ENCODE measurements around the gene NT5C3B. TPM values are rescaled to one million over a fixed set of nuclear protein-coding genes. Genes with fewer than 3 reads are reported as not detected.
A peak's percentile ranks its signal among the peaks of the same experiment; 100 is the strongest.

Gene NT5C3B
- total and polyA plus RNA-seq, 4 donors, result 15.3 to 32.0 (median 26.9) TPM

GRCh38 chr17:41801374-41802271 is 34.4 kb downstream of the NT5C3B start:
- no peaks in the 10 kb centered on the region for H3K27me3 ChIP-seq (ENCODE audit: control insufficient read depth in 4 of 4, insufficient read depth in 4 of 4, low read length in 3 of 4)
- TF ChIP-seq, protein P1, sequence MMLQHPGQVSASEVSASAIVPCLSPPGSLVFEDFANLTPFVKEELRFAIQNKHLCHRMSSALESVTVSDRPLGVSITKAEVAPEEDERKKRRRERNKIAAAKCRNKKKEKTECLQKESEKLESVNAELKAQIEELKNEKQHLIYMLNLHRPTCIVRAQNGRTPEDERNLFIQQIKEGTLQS (IDR thresholded peaks at IDR 0.05), result no peak
- TF ChIP-seq, protein P2, sequence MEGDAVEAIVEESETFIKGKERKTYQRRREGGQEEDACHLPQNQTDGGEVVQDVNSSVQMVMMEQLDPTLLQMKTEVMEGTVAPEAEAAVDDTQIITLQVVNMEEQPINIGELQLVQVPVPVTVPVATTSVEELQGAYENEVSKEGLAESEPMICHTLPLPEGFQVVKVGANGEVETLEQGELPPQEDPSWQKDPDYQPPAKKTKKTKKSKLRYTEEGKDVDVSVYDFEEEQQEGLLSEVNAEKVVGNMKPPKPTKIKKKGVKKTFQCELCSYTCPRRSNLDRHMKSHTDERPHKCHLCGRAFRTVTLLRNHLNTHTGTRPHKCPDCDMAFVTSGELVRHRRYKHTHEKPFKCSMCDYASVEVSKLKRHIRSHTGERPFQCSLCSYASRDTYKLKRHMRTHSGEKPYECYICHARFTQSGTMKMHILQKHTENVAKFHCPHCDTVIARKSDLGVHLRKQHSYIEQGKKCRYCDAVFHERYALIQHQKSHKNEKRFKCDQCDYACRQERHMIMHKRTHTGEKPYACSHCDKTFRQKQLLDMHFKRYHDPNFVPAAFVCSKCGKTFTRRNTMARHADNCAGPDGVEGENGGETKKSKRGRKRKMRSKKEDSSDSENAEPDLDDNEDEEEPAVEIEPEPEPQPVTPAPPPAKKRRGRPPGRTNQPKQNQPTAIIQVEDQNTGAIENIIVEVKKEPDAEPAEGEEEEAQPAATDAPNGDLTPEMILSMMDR (IDR thresholded peaks at IDR 0.05; ENCODE audit: low read depth, low read length, missing input control), result peak; percentile 97
- peak; percentile 97 to 98 for TF ChIP-seq RAD21 (IDR thresholded peaks at IDR 0.05)
- WGBS, result 20% methylated on average over 14 of the region's 14 CpGs
- H3K4me1 ChIP-seq (ENCODE audit: control insufficient read depth in 4 of 4, insufficient read depth in 4 of 4, low read length in 3 of 4), result peaks cover 0 to 9% (median 3%) of the 10 kb centered on the region in 4 donors
- H3K4me3 ChIP-seq (ENCODE audit: low read depth in 1 of 3, low read length in 3 of 3), result no peak overlapping the region
- H3K27ac ChIP-seq (ENCODE audit: low read depth in 1 of 2, low read length in 2 of 2), result no peak overlapping the region
- H3K9ac ChIP-seq (ENCODE audit: low read depth in 1 of 2, low read length in 2 of 2), result no peak overlapping the region
- no peaks in the 10 kb centered on the region for H3K9me3 ChIP-seq (ENCODE audit: control insufficient read depth in 4 of 4, low read length in 3 of 4)
- no peaks in the 10 kb centered on the region for H3K36me3 ChIP-seq (ENCODE audit: control insufficient read depth in 4 of 4, insufficient read depth in 3 of 4, low read depth in 1 of 4, low read length in 3 of 4)
- DNase-seq (ENCODE audit: low spot score), result peak; percentile 86

GRCh38 chr17:41800601-41801373 is 35.2 kb downstream of the NT5C3B start:
- H3K36me3 ChIP-seq (ENCODE audit: control insufficient read depth in 4 of 4, insufficient read depth in 3 of 4, low read depth in 1 of 4, low read length in 3 of 4), result no peaks in the 10 kb centered on the region
- H3K9ac ChIP-seq (ENCODE audit: low read depth in 1 of 2, low read length in 2 of 2), result no peak overlapping the region
- peaks cover 0 to 9% (median 3%) of the 10 kb centered on the region in 4 donors for H3K4me1 ChIP-seq (ENCODE audit: control insufficient read depth in 4 of 4, insufficient read depth in 4 of 4, low read length in 3 of 4)
- no peaks in the 10 kb centered on the region for H3K27me3 ChIP-seq (ENCODE audit: control insufficient read depth in 4 of 4, insufficient read depth in 4 of 4, low read length in 3 of 4)
- TF ChIP-seq TAF1 (conservative IDR thresholded peaks at IDR 0.05), result no peak
- TF ChIP-seq HNF4A (conservative IDR thresholded peaks at IDR 0.05), result peak; percentile 40 to 73
- TF ChIP-seq EGR1 (IDR thresholded peaks at IDR 0.05; ENCODE audit: low read depth in 2 of 2), result no peak
- 65% methylated on average over 18 of the region's 18 CpGs for WGBS
- no peak overlapping the region for H3K27ac ChIP-seq (ENCODE audit: low read depth in 1 of 2, low read length in 2 of 2)
- no peak overlapping the region for H3K4me3 ChIP-seq (ENCODE audit: low read depth in 1 of 3, low read length in 3 of 3)
- DNase-seq (ENCODE audit: low spot score), result peak; percentile 49
- no peaks in the 10 kb centered on the region for H3K9me3 ChIP-seq (ENCODE audit: control insufficient read depth in 4 of 4, low read length in 3 of 4)

GRCh38 chr17:41799366-41799765 is 36.7 kb downstream of the NT5C3B start:
- Histone ChIP-seq H3K27ac (ENCODE audit: low read depth in 1 of 2, low read length in 2 of 2) (no peak overlapping the region), H3K4me1 (ENCODE audit: control insufficient read depth in 4 of 4, insufficient read depth in 4 of 4, low read length in 3 of 4) (peaks cover 0 to 9% (median 3%) of the 10 kb centered on the region in 4 donors), H3K27me3 (ENCODE audit: control insufficient read depth in 4 of 4, insufficient read depth in 4 of 4, low read length in 3 of 4) (no peaks in the 10 kb centered on the region), H3K36me3 (ENCODE audit: control insufficient read depth in 4 of 4, insufficient read depth in 3 of 4, low read depth in 1 of 4, low read length in 3 of 4) (no peaks in the 10 kb centered on the region), H3K9ac (ENCODE audit: low read depth in 1 of 2, low read length in 2 of 2) (no peak overlapping the region), H3K4me3 (ENCODE audit: low read depth in 1 of 3, low read length in 3 of 3) (no peak overlapping the region), H3K9me3 (ENCODE audit: control insufficient read depth in 4 of 4, low read length in 3 of 4) (no peaks in the 10 kb centered on the region)
- no peak for TF ChIP-seq TAF1 (conservative IDR thresholded peaks at IDR 0.05)
- TF ChIP-seq, protein P3, sequence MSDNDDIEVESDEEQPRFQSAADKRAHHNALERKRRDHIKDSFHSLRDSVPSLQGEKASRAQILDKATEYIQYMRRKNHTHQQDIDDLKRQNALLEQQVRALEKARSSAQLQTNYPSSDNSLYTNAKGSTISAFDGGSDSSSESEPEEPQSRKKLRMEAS (IDR thresholded peaks at IDR 0.05), result no peak
- TF ChIP-seq EGR1 (IDR thresholded peaks at IDR 0.05; ENCODE audit: low read depth in 2 of 2), result no peak
- no peak for TF ChIP-seq JUND (IDR thresholded peaks at IDR 0.05)
- TF ChIP-seq HNF4A (conservative IDR thresholded peaks at IDR 0.05), result no peak
- DNase-seq (ENCODE audit: low spot score), result no peak
- 93% methylated on average over 8 of the region's 8 CpGs for WGBS

All from liver (tissue), 9 donors.